Gastrocnemius medialis (tissue), 4 donors: Measurements from ENCODE around the gene RNF112.

Experiments used
- CTCF ChIP-seq, 5 experiments: fragments of 450-650 bp in 3 of 5; fragments of 200-600 bp in 2 of 5; sonication (generic) in 2 of 5; IDR thresholded peaks in 4 of 5; conservative IDR thresholded peaks in 1 of 5; 1 replicate in 4 of 5; 2 replicates in 1 of 5; pipeline ENCODE4 v1.5.1; 2016 to 2019; ENCODE audit warnings: antibody characterized with exemption in 5 of 5, mild to moderate bottlenecking in 3 of 5, moderate library complexity in 3 of 5
- POLR2A ChIP-seq, 2 donors: fragments of 450-650 bp; IDR thresholded peaks; one replicate each; pipeline ENCODE4 v1.6.1; 2017; ENCODE audit warnings: antibody characterized with exemption in 2 of 2, mild to moderate bottlenecking in 2 of 2, moderate library complexity in 2 of 2

- TF ChIP-seq CTCF (IDR thresholded peaks at IDR 0.05 in 4 of 5, conservative IDR thresholded peaks at IDR 0.05 in 1 of 5) (no peak), POLR2A (IDR thresholded peaks at IDR 0.05) (no peak)
Observed at GRCh38 chr17:19410875-19411620, at the start of gene RNF112.
